Natural killer cell (primary cell): Measurements from ENCODE around the gene CAB39. TPM values are rescaled to one million over a fixed set of nuclear protein-coding genes. Genes with fewer than 3 reads are reported as not detected.

Experiments
- ATAC-seq, 3 donors: fragments of 150-1000 bp in 2 of 3; fragments of 200-7000 bp in 1 of 3; cut with Tn5 transposase; 1 replicate in 1 of 3; 2 replicates in 2 of 3; pipeline ENCODE4 v1.10.0; 2021; ENCODE audit warnings: mild to moderate bottlenecking in 2 of 3, moderate library complexity in 2 of 3
- DNase-seq, 2 donors: peaks; one replicate each; pipeline versions ENCODE4 v3.0.0 to v3.0.0-alpha.2; 2013 to 2021; ENCODE audit warnings: mixed read lengths in 1 of 2
- H3K27ac ChIP-seq: one replicate; pipeline ENCODE4 v1.5.1; 2013; ENCODE audit warnings: mild to moderate bottlenecking, low read length
- H3K27me3 ChIP-seq: one replicate; pipeline ENCODE4 v1.6.1; 2013; ENCODE audit warnings: low read length; ENCODE audit not compliant: control insufficient read depth, insufficient read depth
- H3K36me3 ChIP-seq: one replicate; pipeline ENCODE4 v1.6.1; 2013; ENCODE audit warnings: low read length; ENCODE audit not compliant: control insufficient read depth, insufficient read depth
- H3K4me1 ChIP-seq: one replicate; pipeline ENCODE4 v1.6.1; 2013; ENCODE audit warnings: low read length; ENCODE audit not compliant: control insufficient read depth, insufficient read depth
- H3K4me3 ChIP-seq: one replicate; pipeline ENCODE4 v1.5.1; 2013; ENCODE audit warnings: low read length
- H3K9me3 ChIP-seq: one replicate; pipeline ENCODE4 v1.6.1; 2013; ENCODE audit warnings: low read length; ENCODE audit not compliant: control insufficient read depth, insufficient read depth
- H3K27ac Mint-ChIP-seq, 2 donors: one replicate each; pipeline ENCODE4 v1.8.0; 2022; ENCODE audit warnings: mild to moderate bottlenecking in 2 of 2, mixed read lengths in 2 of 2, moderate library complexity in 1 of 2
- H3K27me3 Mint-ChIP-seq, 2 donors: one replicate each; pipeline ENCODE4 v1.8.0; 2022; ENCODE audit warnings: low read depth in 2 of 2, mixed read lengths in 2 of 2
- H3K36me3 Mint-ChIP-seq: one replicate; pipeline ENCODE4 v1.8.0; 2022; ENCODE audit warnings: mixed read lengths
- H3K4me1 Mint-ChIP-seq, 2 donors: one replicate each; pipeline ENCODE4 v1.8.0; 2022; ENCODE audit warnings: mixed read lengths in 2 of 2
- H3K4me3 Mint-ChIP-seq: one replicate; pipeline ENCODE4 v1.8.0; 2022; ENCODE audit warnings: mild to moderate bottlenecking, moderate library complexity, mixed read lengths
- H3K9me3 Mint-ChIP-seq, 2 donors: one replicate each; pipeline ENCODE4 v1.8.0; 2022; ENCODE audit warnings: mixed read lengths in 2 of 2
- WGBS: methylation state at CpG from one replicate; pipeline ENCODE4 v1.1.7; 2013; ENCODE audit warnings: missing lambda C conversion rate; ENCODE audit not compliant: insufficient coverage; 5-methylcytosine and 5-hydroxymethylcytosine counted together
- intact Hi-C: fragments of 100-400 bp; cut with micrococcal nuclease; formaldehyde crosslinking; loops from one replicate; pipeline ENCODE4 v1.14.2; 2022
- total RNA-seq, 4 donors: library from RNA; stranded (reverse); fragments of 120-200 nt in 1 of 4; gene quantifications; one replicate each; pipeline versions ENCODE4 v1.2.3 to v1.2.4, GENCODE V29; 2013 to 2022
- TF ChIP-seq, protein P1 (sequence below): fragments of 200-600 bp; IDR thresholded peaks from one replicate; pipeline ENCODE4 v1.8.0; 2022; ENCODE audit warnings: antibody characterized with exemption

The CAB39 gene
- total RNA-seq, 3 donors from 2014 or later (not counting 1 experiment from before 2014, with no cell fraction given) = 75.4 to 96.5 (median 90.5) TPM

DNA sequence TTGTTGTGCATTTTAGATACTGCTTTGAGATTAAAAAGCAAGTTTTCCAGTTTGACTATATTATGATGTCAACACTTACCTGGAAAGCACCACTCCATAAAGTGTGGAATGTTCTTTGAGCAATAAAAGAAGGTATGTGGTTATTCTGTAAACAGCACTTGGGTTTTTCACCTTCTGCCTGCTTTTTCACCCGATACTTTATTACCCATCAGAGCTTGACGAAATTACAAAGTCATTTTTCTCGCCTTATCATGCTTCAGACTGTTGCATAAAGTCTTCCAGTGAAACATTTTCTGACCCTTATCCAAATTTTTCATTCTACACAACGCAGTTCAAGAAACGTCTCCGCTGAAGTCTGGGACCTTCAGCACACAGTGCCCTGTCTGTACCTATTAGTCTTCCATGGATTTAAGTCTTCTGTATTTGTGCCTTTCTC, 25.2 kb downstream of the CAB39 start:
- peak; percentile 26 to 63 (median 54) for ATAC-seq
- H3K4me3 Mint-ChIP-seq = peak overlapping the region; percentile 71
- peaks cover 3% of the 10 kb centered on the region for H3K36me3 ChIP-seq
- intact Hi-C loops = no loop called here
- no peak overlapping the region for H3K27ac ChIP-seq
- DNase-seq = no peak
- H3K4me1 ChIP-seq = peaks cover 31% of the 10 kb centered on the region
- peak overlapping the region; percentile 64 to 76 for H3K27ac Mint-ChIP-seq
- no peaks in the 10 kb centered on the region for H3K36me3 Mint-ChIP-seq
- H3K27me3 ChIP-seq = no peaks in the 10 kb centered on the region
- 55% methylated on average over 6 of the region's 6 CpGs for WGBS
- no peaks in the 10 kb centered on the region for H3K9me3 ChIP-seq
- no peaks in the 10 kb centered on the region for H3K9me3 Mint-ChIP-seq
- H3K4me3 ChIP-seq = no peak overlapping the region
- TF ChIP-seq, protein P1, sequence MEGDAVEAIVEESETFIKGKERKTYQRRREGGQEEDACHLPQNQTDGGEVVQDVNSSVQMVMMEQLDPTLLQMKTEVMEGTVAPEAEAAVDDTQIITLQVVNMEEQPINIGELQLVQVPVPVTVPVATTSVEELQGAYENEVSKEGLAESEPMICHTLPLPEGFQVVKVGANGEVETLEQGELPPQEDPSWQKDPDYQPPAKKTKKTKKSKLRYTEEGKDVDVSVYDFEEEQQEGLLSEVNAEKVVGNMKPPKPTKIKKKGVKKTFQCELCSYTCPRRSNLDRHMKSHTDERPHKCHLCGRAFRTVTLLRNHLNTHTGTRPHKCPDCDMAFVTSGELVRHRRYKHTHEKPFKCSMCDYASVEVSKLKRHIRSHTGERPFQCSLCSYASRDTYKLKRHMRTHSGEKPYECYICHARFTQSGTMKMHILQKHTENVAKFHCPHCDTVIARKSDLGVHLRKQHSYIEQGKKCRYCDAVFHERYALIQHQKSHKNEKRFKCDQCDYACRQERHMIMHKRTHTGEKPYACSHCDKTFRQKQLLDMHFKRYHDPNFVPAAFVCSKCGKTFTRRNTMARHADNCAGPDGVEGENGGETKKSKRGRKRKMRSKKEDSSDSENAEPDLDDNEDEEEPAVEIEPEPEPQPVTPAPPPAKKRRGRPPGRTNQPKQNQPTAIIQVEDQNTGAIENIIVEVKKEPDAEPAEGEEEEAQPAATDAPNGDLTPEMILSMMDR = no peak
- H3K27me3 Mint-ChIP-seq = no peaks in the 10 kb centered on the region
- peaks cover 74 to 76% of the 10 kb centered on the region in 2 donors for H3K4me1 Mint-ChIP-seq

DNA sequence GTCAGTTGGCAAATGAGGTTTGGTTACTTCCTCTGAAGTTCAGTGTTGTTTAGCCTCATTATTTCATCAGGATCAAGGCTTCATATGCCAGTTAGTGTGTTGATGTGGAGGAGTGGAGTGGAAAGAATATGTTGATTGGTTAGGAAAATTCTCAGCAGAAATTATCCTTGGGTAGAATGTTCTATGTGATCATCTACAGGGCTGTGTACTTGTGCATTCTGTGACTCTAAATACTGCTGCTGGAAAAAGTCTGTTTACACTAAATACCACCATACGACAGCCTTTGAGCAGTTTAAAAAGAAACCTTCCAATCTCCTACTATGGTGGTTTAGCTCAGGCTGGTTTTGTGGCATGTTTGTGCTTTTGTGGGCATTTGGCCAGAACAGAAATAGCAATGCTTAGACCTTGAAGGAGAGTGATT, 25.8 kb downstream of the CAB39 start:
- H3K4me1 Mint-ChIP-seq = peaks cover 73 to 76% of the 10 kb centered on the region in 2 donors
- DNase-seq (no peak), ATAC-seq (peak in 2 of 3 donors; percentile 40 to 54)
- no peaks in the 10 kb centered on the region for H3K36me3 Mint-ChIP-seq
- Histone ChIP-seq H3K9me3 (no peaks in the 10 kb centered on the region), H3K27me3 (no peaks in the 10 kb centered on the region), H3K36me3 (peaks cover 3% of the 10 kb centered on the region), H3K4me1 (peaks cover 31% of the 10 kb centered on the region), H3K4me3 (no peak overlapping the region), H3K27ac (peak overlapping the region; percentile 29)
- H3K9me3 Mint-ChIP-seq = no peaks in the 10 kb centered on the region
- TF ChIP-seq, protein P1 = no peak
- peak overlapping the region; percentile 64 to 76 for H3K27ac Mint-ChIP-seq
- intact Hi-C loops = no loop called here
- WGBS = no CpG with 5 or more reads among the region's 1 CpG
- H3K27me3 Mint-ChIP-seq = no peaks in the 10 kb centered on the region
- H3K4me3 Mint-ChIP-seq = peak overlapping the region; percentile 71

DNA sequence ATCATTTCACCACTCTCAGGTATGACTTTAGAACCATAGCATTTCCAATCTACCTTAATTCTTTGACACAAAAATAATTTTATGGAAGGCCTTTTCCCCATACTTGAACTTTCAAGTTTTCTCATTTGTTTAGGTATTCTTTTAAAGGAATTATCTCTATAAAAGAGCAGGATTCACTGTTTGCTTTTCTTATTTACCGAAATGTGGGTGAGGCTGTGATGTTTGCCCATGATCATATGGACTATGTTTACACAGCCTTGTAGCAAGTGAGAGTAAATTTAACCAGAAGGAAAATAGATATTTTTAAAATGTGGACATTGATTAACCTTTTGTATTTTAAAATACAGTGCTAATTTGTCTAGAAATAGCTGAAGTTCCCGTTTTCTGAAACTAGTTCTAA, 26.3 kb downstream of the CAB39 start:
- intact Hi-C loops = no loop called here
- DNase-seq = no peak
- Histone ChIP-seq H3K9me3 (no peaks in the 10 kb centered on the region), H3K4me1 (peaks cover 29% of the 10 kb centered on the region), H3K36me3 (peaks cover 3% of the 10 kb centered on the region), H3K27me3 (no peaks in the 10 kb centered on the region), H3K4me3 (no peak overlapping the region), H3K27ac (no peak overlapping the region)
- peak overlapping the region; percentile 64 to 76 for H3K27ac Mint-ChIP-seq
- 100% methylated on average over 1 of the region's 2 CpGs for WGBS
- peak overlapping the region; percentile 71 for H3K4me3 Mint-ChIP-seq
- H3K9me3 Mint-ChIP-seq = no peaks in the 10 kb centered on the region
- TF ChIP-seq, protein P1 = no peak
- H3K4me1 Mint-ChIP-seq = peaks cover 68 to 72% of the 10 kb centered on the region in 2 donors
- no peaks in the 10 kb centered on the region for H3K36me3 Mint-ChIP-seq
- ATAC-seq = no peak
- no peaks in the 10 kb centered on the region for H3K27me3 Mint-ChIP-seq

DNA sequence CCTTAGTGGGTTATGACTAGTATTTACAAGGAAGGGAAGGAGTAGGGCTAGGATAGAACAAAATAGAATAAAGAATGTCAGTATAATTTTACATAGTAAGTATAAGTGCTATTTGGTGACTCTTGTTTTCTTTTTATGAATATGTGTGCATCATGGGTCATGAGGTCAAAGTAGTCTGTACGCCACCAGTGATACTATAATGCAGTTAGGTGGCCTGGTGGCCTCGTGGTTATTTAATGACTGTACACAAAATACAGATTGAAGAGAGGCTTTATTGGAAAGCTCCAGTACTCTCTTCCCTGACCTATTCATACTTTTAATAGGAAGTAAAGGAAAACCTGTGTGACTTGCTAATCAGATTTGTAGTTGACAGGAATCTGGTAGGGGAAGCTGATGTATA, 27.3 kb downstream of the CAB39 start:
- TF ChIP-seq, protein P1 = no peak
- ATAC-seq (no peak), DNase-seq (no peak)
- H3K27me3 ChIP-seq = no peaks in the 10 kb centered on the region
- no peak overlapping the region for H3K4me3 Mint-ChIP-seq
- no peaks in the 10 kb centered on the region for H3K9me3 Mint-ChIP-seq
- peaks cover 3% of the 10 kb centered on the region for H3K36me3 ChIP-seq
- no peaks in the 10 kb centered on the region for H3K27me3 Mint-ChIP-seq
- 89% methylated on average over 2 of the region's 2 CpGs for WGBS
- H3K36me3 Mint-ChIP-seq = no peaks in the 10 kb centered on the region
- intact Hi-C loops = no loop called here
- peaks cover 18% of the 10 kb centered on the region for H3K4me1 ChIP-seq
- no peaks in the 10 kb centered on the region for H3K9me3 ChIP-seq
- peak overlapping the region in 1 of 2 donors; percentile 61 for H3K27ac Mint-ChIP-seq
- peaks cover 59 to 64% of the 10 kb centered on the region in 2 donors for H3K4me1 Mint-ChIP-seq
- H3K4me3 ChIP-seq = no peak overlapping the region
- H3K27ac ChIP-seq = no peak overlapping the region
